H1 (cell line): Measurements from ENCODE around the gene SPINDOC. TPM values are rescaled to one million over a fixed set of nuclear protein-coding genes. Genes with fewer than 3 reads are reported as not detected.

Experiments used
- polyA plus RNA-seq, 7 experiments: library from polyadenylated mRNA; depleted of rRNA in 3 of 7; stranded (reverse) in 5 of 7; unstranded in 2 of 7; fragments of >200 nt in 5 of 7; fragments of 200-250 nt in 2 of 7; gene quantifications; 1 replicate in 5 of 7; 2 replicates in 1 of 7; 4 replicates in 1 of 7; pipeline versions ENCODE4 v1.2.1 to v1.2.3, GENCODE V29; 2011 to 2013; ENCODE audit warnings: missing spikeins in 2 of 7, mixed read lengths in 2 of 7
- small RNA-seq: library from polyadenylated mRNA; stranded (forward); fragments of <200 nt; extraction: miRNeasy Mini kit (QIAGEN cat#:217004); gene quantifications from one replicate; pipeline ENCODE3, GENCODE V24; 2013; ENCODE audit not compliant: insufficient read depth
- total RNA-seq: library from RNA; stranded (reverse); fragmentation: NEBNext Ultra II Directional; extraction: Animal tissue kit (Norgen Biotek cat#: 25700); gene quantifications from 2 replicates; pipeline ENCODE4 v1.2.1, GENCODE V29; 2021

The SPINDOC gene
- total and polyA plus RNA-seq, 2 of the 8 experiments (the other 6 are each of a cell fraction or from before 2014, with no cell fraction given) = 78.7 to 99.7 TPM

Small RNAs within 50 kb of the gene (small RNA-seq; reads per million reads assigned to genes)
- gene AP006289.1 = not detected
- gene RN7SL596P = not detected

Other genes with a start within 250 kb of the SPINDOC start
- 109 and 117 TPM in 2 replicates for gene PLAAT3, start 199.0 kb upstream of the SPINDOC start, total RNA-seq
- 170 and 190 TPM in 2 replicates for gene PLAAT3, start 199.0 kb upstream of the SPINDOC start, polyA plus RNA-seq (2011; rRNA removed)
- gene ATL3, start 142.1 kb upstream of the SPINDOC start, total RNA-seq = 22.2 and 24.5 TPM in 2 replicates
- gene ATL3, start 142.1 kb upstream of the SPINDOC start, polyA plus RNA-seq (2011; rRNA removed) = 6.1 and 7.8 TPM in 2 replicates
- 198 and 203 TPM in 2 replicates for gene RTN3, start 132.0 kb upstream of the SPINDOC start, total RNA-seq
- gene RTN3, start 132.0 kb upstream of the SPINDOC start, polyA plus RNA-seq (2011; rRNA removed) = 160 and 162 TPM in 2 replicates
- 33.8 and 34.0 TPM in 2 replicates for gene ZFTA, start 44.7 kb upstream of the SPINDOC start, total RNA-seq
- gene ZFTA, start 44.7 kb upstream of the SPINDOC start, polyA plus RNA-seq (2011; rRNA removed) = 9.5 and 15.4 TPM in 2 replicates
- 56.5 and 58.5 TPM in 2 replicates for gene MARK2, start 25.7 kb downstream of the SPINDOC start, total RNA-seq
- gene MARK2, start 25.7 kb downstream of the SPINDOC start, polyA plus RNA-seq (2011; rRNA removed) = 19.3 and 24.4 TPM in 2 replicates
- 78.0 and 80.1 TPM in 2 replicates for gene RCOR2, start 103.7 kb downstream of the SPINDOC start, total RNA-seq
- gene RCOR2, start 103.7 kb downstream of the SPINDOC start, polyA plus RNA-seq (2011; rRNA removed) = 54.6 and 75.9 TPM in 2 replicates
- gene NAA40, start 125.5 kb downstream of the SPINDOC start, total RNA-seq = 31.1 and 34.1 TPM in 2 replicates
- gene NAA40, start 125.5 kb downstream of the SPINDOC start, polyA plus RNA-seq (2011; rRNA removed) = 20.0 and 23.7 TPM in 2 replicates
- gene COX8A, start 161.2 kb downstream of the SPINDOC start, total RNA-seq = 365 and 413 TPM in 2 replicates
- gene COX8A, start 161.2 kb downstream of the SPINDOC start, polyA plus RNA-seq (2011; rRNA removed) = 1,720 and 2,058 TPM in 2 replicates
- 110 and 112 TPM in 2 replicates for gene OTUB1, start 173.0 kb downstream of the SPINDOC start, total RNA-seq
- gene OTUB1, start 173.0 kb downstream of the SPINDOC start, polyA plus RNA-seq (2011; rRNA removed) = 274 and 348 TPM in 2 replicates
- 0.28 and 0.42 TPM in 2 replicates for gene FLRT1, start 222.5 kb downstream of the SPINDOC start, total RNA-seq
- gene FLRT1, start 222.5 kb downstream of the SPINDOC start, polyA plus RNA-seq (2011; rRNA removed) = 0.14 and 0.20 TPM in 2 replicates